Effector CD8-positive, alpha-beta T cell (primary cell): ENCODE data around the gene GJA9.

ENCODE experiments used
- DNase-seq: peaks from one replicate; lab custom pipeline; 2025; lab: John Stamatoyannopoulos, UW

The GJA9 gene

GRCh38 chr1:38831731-38832369 is 49.5 kb downstream of the GJA9 start:
- no peak for DNase-seq

GRCh38 chr1:38829368-38829767 is 52.0 kb downstream of the GJA9 start:
- no peak for DNase-seq

- DNase-seq: no peak
Observed at GRCh38 chr1:38827318-38827717, 54.1 kb downstream of the GJA9 start.

GRCh38 chr1:38826886-38827285 is 54.5 kb downstream of the GJA9 start:
- DNase-seq: no peak

- DNase-seq: no peak
Observed at GRCh38 chr1:38826262-38826661, 55.1 kb downstream of the GJA9 start.
